Hypothalamus (tissue), 51 donors: Measurements from ENCODE around the gene TSPAN6.
A peak's percentile ranks its signal among the peaks of the same experiment; 100 is the strongest.

Experiments used
- DNase-seq, 51 donors: peaks; one replicate each; lab custom pipeline; 2025; lab: John Stamatoyannopoulos, UW

Gene TSPAN6

DNA sequence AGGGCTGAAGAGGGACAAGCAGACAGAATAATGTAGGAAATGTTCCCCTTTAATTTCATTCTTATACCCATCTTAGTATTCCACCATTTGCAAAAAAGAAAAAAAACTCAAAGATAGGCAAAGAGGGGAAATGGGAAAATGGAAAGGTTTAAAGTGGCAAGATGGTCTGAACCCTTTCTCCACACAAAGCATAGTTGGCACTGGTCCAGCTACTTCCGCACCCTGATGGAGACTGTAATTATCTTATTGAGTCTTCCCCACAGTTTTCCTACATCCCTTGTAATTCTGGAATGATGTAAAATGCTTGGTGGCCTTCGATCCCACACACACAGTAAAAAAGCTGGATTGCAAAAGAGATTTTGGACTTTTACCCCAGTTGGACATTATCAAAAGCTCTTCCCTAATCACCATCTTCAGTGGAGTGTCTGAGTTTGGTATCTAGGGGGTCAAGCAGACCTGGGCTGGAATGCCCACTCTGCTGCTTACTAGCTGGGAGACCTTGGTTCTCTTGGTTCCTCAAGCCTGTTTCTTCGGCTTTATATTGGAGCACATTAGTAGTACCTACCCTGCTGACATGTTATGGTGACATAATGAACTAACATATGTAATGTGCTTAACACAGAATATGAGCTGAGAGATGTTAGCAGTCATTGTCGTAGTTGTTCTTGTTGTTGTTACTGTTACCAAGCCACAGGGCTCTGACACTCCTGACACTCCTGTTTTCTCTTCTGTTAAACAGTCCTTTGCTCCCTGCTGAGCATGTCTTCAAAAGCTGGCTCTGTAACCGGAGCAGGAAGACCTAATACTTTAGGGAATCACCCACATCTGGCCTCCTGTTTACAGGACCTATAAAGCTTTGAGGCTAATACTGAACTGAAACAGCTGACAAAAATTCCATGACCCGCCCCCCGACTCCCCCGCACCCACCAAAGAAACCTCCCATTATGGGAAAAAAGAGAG lies 12.1 kb upstream of the TSPAN6 start:
- no peak for DNase-seq

DNA sequence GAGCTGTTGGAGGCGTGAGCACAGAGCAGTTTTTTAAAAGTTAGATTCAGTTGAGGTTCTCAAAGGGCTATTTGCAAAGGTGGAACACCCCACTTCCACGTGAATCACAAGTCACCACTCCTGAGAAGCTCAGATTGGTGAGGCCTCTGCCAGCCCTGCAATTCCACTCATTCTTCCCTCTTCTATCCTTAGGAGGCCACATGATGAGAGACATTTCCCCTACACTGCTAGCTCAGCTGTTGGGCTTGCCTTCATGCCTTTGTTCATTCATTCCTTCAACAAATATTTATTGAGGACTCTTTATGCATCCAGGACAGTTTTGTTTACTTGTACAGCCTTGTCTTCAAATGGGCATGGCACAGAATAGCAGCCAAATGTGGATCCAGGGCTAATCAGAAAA lies 11.1 kb upstream of the TSPAN6 start:
- no peak for DNase-seq

DNA sequence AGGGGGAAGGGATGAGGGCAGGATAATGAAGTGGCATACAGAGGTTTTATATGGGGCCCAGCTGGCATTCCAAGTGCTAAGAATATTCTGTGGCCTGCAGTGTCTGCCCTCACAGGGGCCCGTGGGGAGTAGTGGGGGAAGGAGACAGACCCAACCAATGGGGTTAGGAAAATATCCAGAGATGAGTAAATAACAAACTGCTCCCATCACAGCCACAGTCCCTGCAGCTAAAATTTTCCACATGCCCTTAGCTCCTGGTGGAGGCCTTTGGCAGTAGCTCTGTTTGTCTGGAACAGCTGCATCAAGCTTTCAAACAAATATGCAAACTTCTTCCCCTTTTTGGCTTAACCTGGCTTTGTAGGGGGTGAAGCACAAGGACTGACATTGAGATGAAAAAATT lies 10.5 kb upstream of the TSPAN6 start:
- no peak for DNase-seq

DNA sequence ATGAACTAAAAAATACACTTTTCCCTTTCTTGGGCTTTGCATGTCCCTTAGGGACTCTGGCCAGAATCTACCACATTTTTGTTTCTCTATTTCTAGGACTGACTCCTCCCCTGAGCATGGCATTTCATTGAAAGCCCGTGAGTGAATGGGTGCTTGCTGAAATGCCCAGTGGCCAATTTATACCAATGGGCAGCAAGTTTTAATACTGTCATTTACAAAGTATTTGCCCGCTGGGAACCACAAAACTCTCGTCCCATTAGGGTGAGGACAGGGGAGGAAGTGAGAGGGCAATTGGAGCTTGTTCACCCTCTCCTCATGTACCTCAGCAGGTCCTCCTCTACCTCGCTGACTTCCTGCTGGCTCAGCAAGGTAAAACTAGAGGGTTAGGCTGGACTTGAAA lies 8.5 kb upstream of the TSPAN6 start:
- DNase-seq, result no peak

DNA sequence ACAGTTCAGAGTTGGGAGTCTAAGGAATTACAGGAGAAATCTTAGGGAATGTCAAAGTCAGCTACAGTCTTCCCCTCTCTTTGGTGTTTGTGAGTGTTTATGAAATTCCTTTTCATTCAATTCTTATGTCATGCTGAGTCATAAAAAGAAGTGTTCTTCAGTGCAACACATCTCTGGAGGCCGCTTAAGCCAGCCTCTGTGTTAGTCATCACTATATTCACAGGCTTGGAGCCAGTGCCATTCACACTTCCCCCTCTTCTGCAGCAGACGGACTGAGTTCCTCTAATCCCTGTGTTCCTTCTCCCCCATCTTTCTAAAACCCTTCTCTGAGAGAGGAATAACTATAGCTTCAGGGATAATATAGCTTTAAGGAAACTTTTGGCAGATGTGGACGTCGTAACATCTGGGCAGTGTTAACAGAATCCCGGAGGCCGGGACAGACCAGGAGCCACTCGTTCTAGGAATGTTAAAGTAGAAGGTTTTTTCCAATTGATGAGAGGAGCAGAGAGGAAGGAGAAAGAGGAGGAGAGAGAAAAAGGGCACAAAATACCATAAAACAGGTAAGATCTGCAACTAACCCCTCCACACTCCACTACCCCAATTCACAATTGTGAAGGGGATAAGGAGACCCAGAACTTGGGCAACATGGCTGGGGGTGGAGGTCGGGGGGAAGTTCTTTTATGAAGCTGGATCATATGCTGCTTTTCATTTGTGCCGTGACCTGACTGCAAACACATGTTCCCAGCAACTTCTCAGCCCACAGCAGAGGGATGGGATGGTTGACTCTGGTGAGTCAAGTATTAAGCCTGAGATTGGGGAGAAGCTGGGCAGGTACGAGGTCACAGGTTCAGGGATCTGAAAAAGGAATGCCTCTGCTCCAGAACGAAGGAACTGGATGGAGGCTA lies 7.6 kb upstream of the TSPAN6 start, which contains the start of gene SRPX2:
TSS of gene SRPX2 (plus strand) at position 244 of the 905 bp plus-strand sequence. CDS start 2,124 bp downstream, outside the sequence.
- DNase-seq, result peak in 5 of 51 donors; percentile 0 to 6 (median 1)

DNA sequence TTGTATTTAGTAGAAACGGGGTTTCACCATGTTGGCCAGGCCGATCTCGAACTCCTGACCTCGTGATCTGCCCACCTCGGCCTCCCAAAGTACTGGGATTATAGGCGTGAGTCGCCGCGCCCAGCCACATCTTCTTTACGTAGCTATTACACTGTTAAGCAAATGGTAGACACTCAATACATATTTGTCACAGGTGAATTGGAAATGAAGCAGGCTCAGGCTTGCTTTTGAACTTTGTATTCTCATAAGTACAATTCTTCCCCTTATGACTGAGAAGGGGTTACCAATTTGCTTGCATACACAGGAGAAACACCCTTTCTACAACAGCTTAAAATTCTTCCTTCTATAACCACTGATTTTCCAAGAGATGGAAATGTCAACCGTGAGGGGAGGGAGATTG lies 6.6 kb upstream of the TSPAN6 start:
- no peak for DNase-seq

DNA sequence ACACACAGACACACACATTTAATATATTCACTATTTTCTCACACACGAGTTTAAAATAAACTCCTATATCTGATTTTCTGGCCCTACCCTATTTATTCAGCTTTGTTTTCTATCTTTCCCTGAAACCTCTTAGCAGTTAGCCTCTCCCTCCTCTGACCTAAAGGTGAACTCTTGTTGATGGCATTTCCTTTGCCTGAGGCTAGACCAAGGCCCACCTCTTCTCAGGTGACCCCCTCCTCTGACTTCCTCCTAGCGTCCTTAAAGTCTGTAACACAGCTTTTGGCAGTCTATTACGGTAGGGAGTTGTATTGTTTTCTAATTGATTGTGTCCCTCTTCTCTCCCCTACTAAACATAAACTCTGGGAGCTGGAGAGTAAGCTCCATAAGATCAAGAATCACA lies 5.7 kb upstream of the TSPAN6 start:
- no peak for DNase-seq

DNA sequence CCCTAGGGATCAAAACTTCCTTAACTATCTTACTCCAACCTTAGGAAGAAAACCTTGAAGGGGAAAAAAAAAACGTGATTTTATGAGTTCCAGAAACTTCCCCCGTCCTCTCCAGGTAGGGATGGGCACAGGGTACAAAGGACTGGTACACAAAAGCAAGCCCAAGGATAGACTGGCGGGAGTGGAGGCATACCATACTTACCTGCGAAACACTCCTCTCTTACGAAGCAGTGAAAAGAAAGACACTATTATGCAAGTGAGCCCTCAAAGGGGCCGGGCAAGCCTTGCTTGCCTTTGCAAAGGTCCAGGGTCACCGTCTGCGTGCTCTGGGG lies 651 bp downstream of the TSPAN6 start:
- no peak for DNase-seq

DNA sequence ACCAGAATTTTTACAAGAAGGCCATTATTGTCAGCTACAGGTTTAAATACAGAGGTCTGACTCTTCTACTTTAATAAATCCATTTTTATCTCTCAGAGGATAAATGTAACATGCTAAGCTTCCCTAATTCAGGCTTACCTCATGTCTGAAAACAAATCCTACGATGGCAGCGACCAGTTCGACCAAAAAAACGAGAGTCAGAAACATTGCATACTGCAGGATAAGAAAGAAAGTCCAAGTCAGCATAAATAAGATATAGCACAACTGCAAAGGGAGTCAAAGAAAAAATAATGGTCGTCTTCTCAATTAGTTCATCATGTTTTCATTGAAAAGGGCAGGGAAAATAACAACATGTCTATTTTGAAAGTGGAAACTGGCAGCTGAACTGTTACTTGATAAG lies 1.6 kb downstream of the TSPAN6 start:
- no peak for DNase-seq

DNA sequence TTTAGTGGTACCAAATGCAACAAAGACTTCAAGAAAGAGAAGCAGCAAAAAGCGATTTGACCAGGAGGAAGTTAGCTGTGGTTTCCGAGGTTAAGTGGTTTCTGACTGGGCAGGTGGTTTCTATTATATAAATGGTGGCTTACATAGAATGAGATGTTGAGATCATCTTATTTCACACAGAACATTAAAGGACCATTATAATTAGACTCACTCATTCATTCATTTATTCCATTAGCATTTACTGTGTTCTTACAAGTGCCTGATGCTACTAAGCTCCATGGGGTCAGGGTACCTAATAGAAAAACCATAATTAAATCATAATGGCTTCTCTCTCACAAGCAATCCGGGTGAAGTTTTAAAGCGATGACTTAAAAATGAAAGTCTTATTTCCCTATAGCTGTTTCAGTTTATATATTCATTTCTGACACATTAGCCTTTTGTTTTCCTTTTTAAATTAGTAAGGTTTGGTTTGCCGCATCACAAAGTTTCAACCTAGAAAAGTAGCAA lies 10.6 kb downstream of the TSPAN6 start:
- no peak for DNase-seq

DNA sequence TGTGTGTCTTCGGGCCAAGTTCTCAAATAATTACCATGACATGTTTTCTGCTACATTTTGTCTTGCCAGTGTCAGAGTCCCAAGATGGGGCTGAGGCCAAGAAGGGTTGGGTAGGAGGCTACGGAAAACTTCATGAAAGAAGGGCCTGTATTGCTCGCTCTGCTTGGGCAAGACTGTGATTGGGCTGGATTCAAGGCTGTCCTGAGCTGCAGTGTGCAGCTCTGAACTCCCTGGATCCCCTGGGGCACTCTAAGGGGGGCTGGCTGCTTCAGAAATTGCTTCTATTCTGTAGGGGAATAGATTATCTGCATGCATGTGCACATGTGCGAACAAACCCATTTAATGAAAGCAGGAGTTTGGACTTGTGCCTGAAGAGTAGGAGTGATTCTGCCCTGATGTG lies 13.6 kb downstream of the TSPAN6 start:
- peak in 1 of 51 donors; percentile 0 for DNase-seq

DNA sequence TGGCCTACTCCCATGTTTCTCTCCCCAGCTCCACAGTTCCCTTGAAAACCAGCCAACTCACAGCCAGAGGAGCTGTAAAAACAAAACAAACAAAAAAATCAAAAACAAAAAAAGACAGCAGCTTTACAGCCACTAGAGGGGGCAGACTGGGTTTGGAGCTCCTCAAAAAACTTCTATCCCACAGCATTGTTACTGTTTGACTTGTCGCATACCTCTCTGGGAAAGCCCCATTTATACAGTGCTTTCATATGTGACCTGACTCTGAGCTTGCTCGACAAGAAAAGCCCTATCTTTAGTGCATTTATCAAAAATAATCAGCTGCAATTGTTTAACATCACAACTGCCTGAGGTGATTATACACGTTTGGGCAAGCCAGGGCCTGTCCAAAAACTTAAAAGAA lies 21.6 kb downstream of the TSPAN6 start:
- DNase-seq, result no peak

DNA sequence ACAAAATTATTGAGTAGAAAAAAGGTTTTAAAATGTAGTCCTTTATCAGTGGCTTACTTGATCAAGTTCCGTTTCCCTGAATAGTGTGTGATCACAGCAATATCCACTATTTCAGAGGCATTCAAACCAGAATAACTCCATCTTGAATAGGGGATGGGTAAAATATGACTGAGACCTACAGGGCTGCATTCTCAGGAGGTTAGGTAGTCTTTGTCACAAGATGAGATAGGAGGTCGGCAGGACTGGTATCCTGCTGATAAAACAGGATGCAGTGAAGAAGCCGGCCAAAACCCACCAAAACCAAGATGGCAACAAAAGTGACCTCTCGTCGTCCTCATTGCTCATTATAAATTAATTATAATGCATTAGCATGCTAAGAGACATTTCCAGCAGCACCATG lies 24.7 kb downstream of the TSPAN6 start:
- DNase-seq, result no peak

DNA sequence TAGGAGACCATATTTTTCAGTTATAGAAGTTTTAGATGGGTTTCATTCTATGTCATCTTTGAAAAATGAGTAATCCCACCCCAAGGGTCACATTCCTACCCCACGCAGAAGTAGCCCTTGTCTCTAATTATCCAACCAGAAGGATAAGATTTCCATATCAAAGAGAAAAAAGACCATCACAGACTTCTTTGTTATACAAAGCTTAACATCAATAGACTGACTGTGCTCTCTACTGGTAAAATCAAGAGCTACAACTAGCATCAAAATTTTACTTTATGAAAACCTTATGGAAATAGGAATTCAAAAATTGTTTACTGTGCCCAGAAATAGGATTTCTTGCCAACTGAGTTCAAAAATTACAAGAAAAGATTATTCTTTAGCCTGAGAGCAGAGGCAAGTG lies 27.0 kb downstream of the TSPAN6 start:
- no peak for DNase-seq

DNA sequence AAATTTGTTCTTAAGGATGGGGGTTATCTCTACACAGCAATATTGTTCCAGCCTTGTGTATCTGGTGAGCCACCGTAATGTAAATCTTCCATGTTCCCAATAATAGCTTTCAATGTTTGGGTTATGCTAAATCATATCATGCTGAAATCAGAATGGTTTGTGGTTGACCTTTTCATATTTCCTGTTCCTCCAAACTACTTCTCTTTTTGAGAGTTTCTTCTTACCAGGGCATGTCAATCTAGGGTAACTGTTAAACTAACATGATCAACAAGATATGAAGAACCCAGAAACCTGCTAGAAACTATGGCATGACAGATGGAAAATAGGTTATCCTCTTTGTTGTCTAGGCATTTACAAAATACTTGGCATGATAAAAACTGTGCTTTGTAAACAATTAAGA lies 29.9 kb downstream of the TSPAN6 start:
- DNase-seq, result no peak

DNA sequence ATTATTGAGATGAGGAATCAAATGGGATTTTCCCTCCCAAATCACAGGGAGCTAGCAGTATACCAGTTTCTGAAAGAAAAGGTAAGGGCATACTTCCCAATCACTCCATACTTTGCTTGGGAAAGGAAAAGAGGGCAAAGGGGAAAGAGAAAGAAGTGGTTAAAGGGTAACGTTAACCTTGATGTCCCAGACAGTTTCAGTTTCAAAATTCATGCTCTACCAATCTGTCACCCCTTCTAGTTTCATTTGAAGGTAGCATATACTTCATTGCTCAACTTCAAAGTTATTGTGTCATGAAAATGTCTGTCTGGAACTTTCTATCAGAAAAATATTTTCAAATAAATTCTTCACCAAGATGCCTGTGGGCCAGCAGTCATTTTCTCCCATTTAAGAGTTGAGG lies 35.8 kb downstream of the TSPAN6 start:
- no peak for DNase-seq

DNA sequence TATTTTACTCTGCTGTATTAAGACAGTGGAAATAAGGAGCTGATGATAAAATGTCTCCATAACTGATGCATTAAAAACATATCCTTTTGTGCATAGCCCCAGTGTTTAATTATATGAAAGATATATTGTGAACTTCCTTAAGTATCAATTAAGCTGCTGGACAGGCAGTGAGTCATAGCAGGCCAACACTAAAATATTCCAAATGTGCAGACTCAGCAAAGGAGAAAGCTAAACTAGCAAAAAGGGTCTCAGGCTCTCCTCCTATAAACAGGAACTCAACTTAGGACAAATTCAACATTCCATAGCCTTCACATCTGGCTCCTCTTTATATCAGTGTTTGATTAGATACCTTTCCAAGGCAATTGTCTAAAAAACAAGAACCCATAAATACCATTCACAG lies 36.3 kb downstream of the TSPAN6 start:
- DNase-seq, result no peak

DNA sequence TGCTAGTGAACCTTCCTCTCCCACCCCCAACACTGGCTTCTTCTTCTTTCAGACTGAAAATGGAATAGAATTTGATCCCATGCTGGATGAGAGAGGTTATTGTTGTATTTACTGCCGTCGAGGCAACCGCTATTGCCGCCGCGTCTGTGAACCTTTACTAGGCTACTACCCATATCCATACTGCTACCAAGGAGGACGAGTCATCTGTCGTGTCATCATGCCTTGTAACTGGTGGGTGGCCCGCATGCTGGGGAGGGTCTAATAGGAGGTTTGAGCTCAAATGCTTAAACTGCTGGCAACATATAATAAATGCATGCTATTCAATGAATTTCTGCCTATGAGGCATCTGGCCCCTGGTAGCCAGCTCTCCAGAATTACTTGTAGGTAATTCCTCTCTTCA lies 37.1 kb downstream of the TSPAN6 start:
- no peak for DNase-seq

DNA sequence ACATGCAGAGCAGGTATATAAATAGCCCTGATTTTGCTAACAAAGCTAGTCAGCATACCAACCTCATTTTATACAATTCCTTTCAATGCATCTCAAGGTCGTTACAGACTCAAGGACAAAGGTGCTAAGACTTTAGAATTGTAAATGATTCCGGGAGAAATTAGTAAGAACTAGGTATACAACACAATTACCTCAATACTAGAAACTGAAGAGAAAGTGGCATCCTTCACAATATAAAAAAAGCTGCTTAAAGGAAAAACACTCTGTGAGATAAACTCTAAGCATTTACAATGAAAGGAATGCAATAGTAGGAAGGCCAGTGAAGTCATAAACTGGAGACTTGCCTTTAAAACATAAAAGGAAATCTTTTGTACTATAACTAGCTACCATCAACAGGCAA lies 40.0 kb downstream of the TSPAN6 start:
- DNase-seq, result no peak

DNA sequence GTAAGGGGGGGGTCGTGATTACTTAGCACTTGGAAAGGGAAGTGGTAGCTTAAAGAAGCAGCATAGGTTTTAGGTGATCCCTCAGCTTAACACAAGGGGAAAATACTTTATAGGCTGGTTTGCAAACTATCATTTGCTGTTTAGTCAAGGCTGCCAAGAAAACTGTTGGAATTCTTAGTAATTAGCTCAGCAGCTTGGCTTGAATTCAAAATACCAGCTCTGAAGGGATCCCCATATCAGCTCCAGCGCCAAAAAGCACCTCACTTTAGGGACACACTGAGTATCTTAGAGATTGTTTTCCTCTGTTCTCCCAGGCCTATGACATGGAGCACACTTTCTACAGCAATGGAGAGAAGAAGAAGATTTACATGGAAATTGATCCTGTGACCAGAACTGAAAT lies 43.0 kb downstream of the TSPAN6 start:
- no peak for DNase-seq

DNA sequence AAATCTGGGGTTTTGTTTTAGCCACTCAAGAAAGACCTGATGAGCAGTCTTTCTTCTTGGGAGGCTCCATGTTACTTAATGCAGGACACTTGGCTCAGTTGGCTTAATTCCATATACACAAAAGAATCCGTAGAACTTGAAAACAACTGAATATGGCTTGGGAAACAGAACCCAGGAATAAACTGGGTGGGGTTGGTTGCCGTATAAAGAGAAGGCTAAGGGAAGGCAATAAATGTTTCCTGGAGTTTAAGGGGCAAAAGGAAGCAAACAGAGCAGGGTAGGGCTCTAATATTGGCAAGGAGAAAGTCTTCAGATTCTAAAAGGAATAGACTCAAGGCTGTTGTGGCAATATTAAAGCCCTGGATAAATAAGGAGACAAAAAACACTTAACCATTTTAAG lies 43.5 kb downstream of the TSPAN6 start:
- no peak for DNase-seq
